ENCODE data around the gene COX14. TPM values are rescaled to one million over a fixed set of nuclear protein-coding genes. Genes with fewer than 3 reads are reported as not detected.

The COX14 gene
- total and polyA plus RNA-seq, 10 donors: 45.9 to 116 (median 59.7) TPM

GRCh38 chr12:50110762-50111351 lies 1.2 kb upstream of the COX14 start:
- 19 to 39% (median 34%) methylated on average over 5 to 7 of the region's 7 CpGs for WGBS, 5 donors
- Histone ChIP-seq H3K4me3 (peak overlapping the region in 5 of 8 donors; percentile 1 to 95 (median 81)), H3K9me3 (no peaks in the 10 kb centered on the region), H3K36me3 (peaks cover 0 to 24% (median 6%) of the 10 kb centered on the region in 6 donors), H3K27me3 (replicated peaks in 1 of 7) (no peaks in the 10 kb centered on the region), H3K27ac (peak overlapping the region; percentile 67 to 98 (median 94)), H3K4me1 (peaks cover 36 to 61% (median 55%) of the 10 kb centered on the region in 6 donors)
- intact Hi-C loops (cut with DNase I; ENCODE audit: low total_unique reads): no loop called here
- DNase-seq: peak; percentile 89
- TF ChIP-seq CTCF (IDR thresholded peaks at IDR 0.05 in 8 of 11, conservative IDR thresholded peaks at IDR 0.05 in 3 of 11) (no peak), POLR2AphosphoS5 (IDR thresholded peaks at IDR 0.05) (peak; percentile 37 to 75 (median 57))

- DNase-seq: no peak
- Histone ChIP-seq H3K4me1 (peaks cover 37 to 66% (median 58%) of the 10 kb centered on the region in 6 donors), H3K27ac (peak overlapping the region; percentile 76 to 98 (median 94)), H3K36me3 (peaks cover 0 to 29% (median 9%) of the 10 kb centered on the region in 6 donors), H3K4me3 (peak overlapping the region in 7 of 8 donors; percentile 1 to 95 (median 73)), H3K27me3 (replicated peaks in 1 of 7) (no peaks in the 10 kb centered on the region), H3K9me3 (no peaks in the 10 kb centered on the region)
- WGBS, 5 donors: 8 to 16% (median 12%) methylated on average over 17 to 19 of the region's 19 CpGs
- intact Hi-C loops (cut with DNase I; ENCODE audit: low total_unique reads): no loop called here
- TF ChIP-seq CTCF (IDR thresholded peaks at IDR 0.05 in 8 of 11, conservative IDR thresholded peaks at IDR 0.05 in 3 of 11) (no peak), POLR2AphosphoS5 (IDR thresholded peaks at IDR 0.05) (no peak), POLR2A (IDR thresholded peaks at IDR 0.05) (no peak)
These were observed 692 bp upstream of the COX14 start for GRCh38 chr12:50111395-50111692.

- TF ChIP-seq POLR2A (IDR thresholded peaks at IDR 0.05) (no peak), CTCF (IDR thresholded peaks at IDR 0.05 in 8 of 11, conservative IDR thresholded peaks at IDR 0.05 in 3 of 11) (no peak), POLR2AphosphoS5 (IDR thresholded peaks at IDR 0.05) (no peak)
- no peak for DNase-seq
- H3K27me3 ChIP-seq (replicated peaks in 1 of 7): no peaks in the 10 kb centered on the region
- WGBS, 5 donors: 18 to 23% (median 20%) methylated on average over 26 of the region's 26 CpGs
- peak overlapping the region; percentile 73 to 97 (median 88) for H3K4me3 ChIP-seq
- no peaks in the 10 kb centered on the region for H3K9me3 ChIP-seq
- peaks cover 0 to 42% (median 14%) of the 10 kb centered on the region in 6 donors for H3K36me3 ChIP-seq
- H3K4me1 ChIP-seq: peaks cover 37 to 78% (median 68%) of the 10 kb centered on the region in 6 donors
- intact Hi-C loops (cut with DNase I; ENCODE audit: low total_unique reads): no loop called here
- H3K27ac ChIP-seq: peak overlapping the region; percentile 90 to 98 (median 94)
These were observed 601 bp downstream of the COX14 start for GRCh38 chr12:50112456-50113218.

GRCh38 chr12:50117057-50117622 lies 5.1 kb downstream of the COX14 start:
- DNase-seq: no peak
- no peaks in the 10 kb centered on the region for H3K9me3 ChIP-seq
- TF ChIP-seq POLR2AphosphoS5 (IDR thresholded peaks at IDR 0.05) (no peak), CTCF (IDR thresholded peaks at IDR 0.05 in 8 of 11, conservative IDR thresholded peaks at IDR 0.05 in 3 of 11) (no peak), POLR2A (IDR thresholded peaks at IDR 0.05) (no peak)
- H3K4me3 ChIP-seq: no peak overlapping the region
- intact Hi-C loops (cut with DNase I; ENCODE audit: low total_unique reads): no loop called here
- peak overlapping the region in 3 of 8 donors; percentile 9 to 38 (median 15) for H3K27ac ChIP-seq
- peaks cover 15 to 84% (median 50%) of the 10 kb centered on the region in 6 donors for H3K4me1 ChIP-seq
- peaks cover 0 to 87% (median 47%) of the 10 kb centered on the region in 6 donors for H3K36me3 ChIP-seq
- WGBS, 5 donors: 78 to 86% (median 82%) methylated on average over 6 of the region's 6 CpGs
- no peaks in the 10 kb centered on the region for H3K27me3 ChIP-seq (replicated peaks in 1 of 7)
